Measurements from ENCODE around the gene ABLIM3. TPM values are rescaled to one million over a fixed set of nuclear protein-coding genes. Genes with fewer than 3 reads are reported as not detected.

The ABLIM3 gene
- total RNA-seq, 1 donor from 2014 or later: not detected

DNA sequence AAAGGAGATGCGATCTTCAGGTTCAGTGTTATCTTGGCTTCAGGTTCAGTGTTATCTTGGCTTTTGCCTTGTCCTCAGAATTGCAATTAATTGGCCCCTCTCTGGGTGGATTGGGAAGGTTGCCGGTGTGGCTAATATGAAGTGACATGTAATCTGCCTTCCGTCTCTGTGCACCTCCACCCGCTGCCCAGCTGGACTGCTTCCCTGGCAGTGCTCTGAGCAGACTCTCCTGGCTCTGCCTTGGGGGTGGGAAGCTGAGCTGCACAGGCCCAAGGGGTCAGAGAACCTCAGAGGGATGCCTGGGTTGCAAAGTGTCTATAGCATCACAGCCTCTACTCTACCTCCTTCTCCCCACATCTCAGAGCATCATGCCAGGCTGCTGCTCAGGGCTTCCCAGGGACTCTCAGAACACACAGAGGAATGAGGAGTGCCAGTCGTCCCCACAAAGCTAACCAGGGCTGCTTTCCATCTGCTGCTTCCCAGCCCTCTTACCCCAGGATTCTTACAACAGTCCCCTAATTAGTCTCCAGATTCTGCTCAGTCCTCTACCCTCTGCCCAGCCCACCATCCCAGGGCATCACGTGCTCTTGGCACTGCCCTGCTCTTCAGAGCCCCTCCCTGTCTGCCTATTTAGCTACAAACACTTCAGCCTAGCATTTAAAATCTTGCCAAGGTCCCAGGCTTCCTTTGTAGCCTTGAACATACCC is 76.0 kb downstream of the ABLIM3 start:
- H3K4me1 Mint-ChIP-seq: no peaks in the 10 kb centered on the region
- H3K27ac Mint-ChIP-seq: no peak overlapping the region
- intact Hi-C loops (cut with micrococcal nuclease): no loop called here

DNA sequence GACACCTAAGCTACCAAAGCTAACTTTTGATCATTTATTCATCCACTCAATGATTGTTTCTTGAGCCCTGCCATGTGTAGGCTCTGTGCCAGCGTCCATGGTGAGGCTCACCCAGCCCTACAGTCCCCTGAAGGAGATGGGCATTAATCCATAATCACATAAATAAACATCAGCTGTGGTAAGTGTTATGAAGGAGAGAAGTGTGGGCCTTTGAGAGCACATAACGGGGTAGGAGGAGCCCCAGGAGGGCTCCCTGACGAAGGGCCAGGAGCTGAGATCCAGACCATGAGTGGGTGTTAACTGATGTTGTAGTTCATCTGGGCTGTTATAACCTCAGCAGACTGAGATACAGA is 76.5 kb downstream of the ABLIM3 start:
- Mint-ChIP-seq H3K9me3 (no peaks in the 10 kb centered on the region), H3K27ac (no peak overlapping the region), H3K27me3 (no peaks in the 10 kb centered on the region), H3K36me3 (ENCODE audit: low read depth) (no peaks in the 10 kb centered on the region), H3K4me1 (no peaks in the 10 kb centered on the region), H3K4me3 (no peak overlapping the region)
- DNase-seq: no peak
- intact Hi-C loops (cut with micrococcal nuclease): no loop called here

More for the DNA sequence above, 76.0 kb downstream of the ABLIM3 start:
- no peak overlapping the region for H3K4me3 Mint-ChIP-seq
- no peaks in the 10 kb centered on the region for H3K36me3 Mint-ChIP-seq (ENCODE audit: low read depth)
- H3K27me3 Mint-ChIP-seq: peaks cover under 1% of the 10 kb centered on the region
- H3K9me3 Mint-ChIP-seq: no peaks in the 10 kb centered on the region
- no peak for DNase-seq

DNA sequence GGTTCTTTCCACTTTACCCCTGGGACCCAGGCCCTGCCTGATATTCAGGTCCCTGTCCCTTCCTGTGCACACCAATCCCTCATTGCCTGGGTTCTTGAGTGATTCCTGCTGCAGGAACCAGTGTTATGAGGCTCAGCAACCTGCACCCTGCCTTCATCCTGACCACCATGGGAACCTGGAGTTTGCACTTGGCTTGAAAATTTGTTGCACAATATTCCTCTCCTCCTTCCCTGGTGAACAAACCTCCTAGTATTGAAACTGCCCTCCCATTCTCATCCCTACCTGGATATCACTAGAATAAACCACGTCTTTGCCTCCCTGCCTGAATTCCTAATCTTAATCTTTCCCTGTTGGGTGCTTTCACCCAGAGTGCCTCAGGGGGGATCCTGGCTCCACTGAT is 78.3 kb downstream of the ABLIM3 start:
- Mint-ChIP-seq H3K27ac (no peak overlapping the region), H3K4me1 (no peaks in the 10 kb centered on the region), H3K36me3 (ENCODE audit: low read depth) (no peaks in the 10 kb centered on the region), H3K9me3 (no peaks in the 10 kb centered on the region), H3K27me3 (no peaks in the 10 kb centered on the region), H3K4me3 (no peak overlapping the region)
- no peak for DNase-seq
- intact Hi-C loops (cut with micrococcal nuclease): no loop called here

DNA sequence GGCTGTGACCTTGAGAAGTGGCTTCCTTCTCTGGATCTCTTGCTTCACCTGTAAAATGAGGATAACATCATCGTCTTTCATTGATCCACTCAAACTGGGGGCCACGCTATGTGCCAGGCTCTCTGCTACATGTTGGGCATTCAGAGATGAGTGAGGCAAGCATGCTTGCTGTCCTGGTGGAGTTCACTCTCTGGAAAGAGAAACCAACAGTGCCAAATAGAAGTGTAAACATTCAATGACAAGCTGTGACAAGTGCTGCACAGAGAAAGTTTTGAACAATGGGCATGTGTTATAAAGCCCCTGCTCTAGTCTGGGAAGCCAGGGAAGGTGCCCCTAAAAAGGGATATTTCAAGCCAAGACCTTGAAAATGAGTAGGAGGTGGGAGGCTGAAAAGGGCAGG is 79.5 kb downstream of the ABLIM3 start:
- intact Hi-C loops (cut with micrococcal nuclease): no loop called here
- Mint-ChIP-seq H3K27me3 (no peaks in the 10 kb centered on the region), H3K27ac (no peak overlapping the region), H3K36me3 (ENCODE audit: low read depth) (no peaks in the 10 kb centered on the region), H3K4me1 (no peaks in the 10 kb centered on the region), H3K9me3 (no peaks in the 10 kb centered on the region), H3K4me3 (no peak overlapping the region)
- no peak for DNase-seq

DNA sequence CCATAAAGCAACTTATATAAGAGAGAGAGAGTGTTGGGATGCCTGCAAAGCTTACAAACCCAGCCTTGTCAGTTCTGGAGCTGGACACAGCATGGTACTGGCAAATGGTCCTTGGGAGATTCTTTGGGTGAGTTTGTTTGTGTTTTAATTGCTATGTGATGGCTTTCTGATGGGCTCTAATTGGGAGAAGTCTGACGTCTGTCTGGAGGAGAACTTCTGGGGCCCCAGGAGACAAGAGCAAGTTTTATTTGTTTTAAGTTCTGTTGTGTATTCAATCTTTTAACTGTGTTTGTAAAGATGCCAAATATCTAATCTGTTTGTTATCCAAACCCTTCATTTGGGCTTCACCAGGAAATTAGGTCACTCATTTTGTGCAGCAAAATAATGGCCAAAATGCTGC is 80.0 kb downstream of the ABLIM3 start:
- Mint-ChIP-seq H3K27ac (no peak overlapping the region), H3K27me3 (no peaks in the 10 kb centered on the region), H3K4me3 (no peak overlapping the region), H3K4me1 (no peaks in the 10 kb centered on the region), H3K9me3 (no peaks in the 10 kb centered on the region), H3K36me3 (ENCODE audit: low read depth) (no peaks in the 10 kb centered on the region)
- no peak for DNase-seq
- intact Hi-C loops (cut with micrococcal nuclease): no loop called here

DNA sequence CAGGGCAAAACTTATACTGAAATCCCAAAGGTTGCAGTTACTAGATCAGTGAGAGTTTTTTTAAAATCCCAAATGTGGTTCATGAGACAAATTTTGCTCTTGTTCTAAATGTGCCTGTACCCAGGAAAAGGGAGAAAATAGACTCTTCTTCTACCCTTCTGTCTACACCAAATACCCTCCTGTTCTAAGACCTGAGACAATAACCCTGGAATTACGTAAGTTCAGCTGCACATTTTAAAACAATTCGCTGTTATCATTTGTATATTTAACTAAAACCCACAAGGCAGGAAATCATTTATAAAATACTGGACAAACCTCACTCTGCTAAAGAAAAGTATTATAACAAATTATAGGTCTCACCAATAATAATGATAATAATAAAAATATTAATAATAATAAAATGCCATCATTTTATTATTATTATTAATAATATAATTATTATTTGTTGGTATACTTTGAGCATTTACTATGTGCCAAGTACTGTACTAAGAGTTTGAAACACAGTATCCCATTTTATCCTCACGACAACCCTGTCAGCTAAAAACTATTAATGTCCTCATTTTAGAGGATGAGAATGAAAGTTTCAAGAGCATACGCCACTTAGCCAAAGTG is 80.5 kb downstream of the ABLIM3 start:
- intact Hi-C loops (cut with micrococcal nuclease): no loop called here
- no peaks in the 10 kb centered on the region for H3K36me3 Mint-ChIP-seq (ENCODE audit: low read depth)
- no peak overlapping the region for H3K27ac Mint-ChIP-seq
- no peak for DNase-seq
- H3K27me3 Mint-ChIP-seq: no peaks in the 10 kb centered on the region
- H3K9me3 Mint-ChIP-seq: no peaks in the 10 kb centered on the region
- no peaks in the 10 kb centered on the region for H3K4me1 Mint-ChIP-seq
- H3K4me3 Mint-ChIP-seq: no peak overlapping the region

DNA sequence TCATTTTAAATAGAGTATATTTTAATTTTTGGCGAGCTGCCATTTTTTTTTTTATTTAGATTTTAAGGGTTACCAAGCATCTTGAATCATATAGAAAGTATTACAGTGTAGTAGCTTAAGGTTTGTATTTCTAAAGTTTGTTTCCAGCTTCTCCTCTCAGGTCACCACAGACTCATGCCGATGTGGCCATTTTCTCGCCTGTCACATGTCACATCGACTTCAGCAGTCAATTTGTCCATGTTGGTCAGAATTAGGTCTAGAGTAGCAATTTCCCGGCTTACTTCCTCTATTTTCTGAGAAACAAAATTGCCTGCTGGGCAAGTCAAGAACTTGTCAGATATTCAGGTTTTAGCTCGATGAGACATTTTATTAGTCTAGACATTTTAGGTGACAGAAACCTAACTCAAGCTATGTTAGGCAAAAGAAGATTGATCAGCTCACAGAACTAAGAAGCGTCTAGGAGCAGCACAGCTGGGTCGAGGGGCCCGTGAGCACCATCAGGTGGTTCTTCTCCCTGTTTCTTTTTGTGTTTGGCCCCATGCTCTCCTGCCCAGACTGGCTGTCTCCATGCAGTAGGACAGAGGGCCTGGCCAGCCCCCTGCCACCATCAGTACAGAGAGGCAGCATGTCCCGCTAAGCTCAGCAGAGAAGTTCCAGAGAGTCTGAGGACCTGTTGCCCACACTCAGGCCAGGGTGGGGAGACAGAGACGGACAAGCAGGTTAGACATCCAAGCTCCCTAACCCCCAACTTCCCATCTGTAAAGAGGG is 82.0 kb downstream of the ABLIM3 start:
- H3K27ac Mint-ChIP-seq: no peak overlapping the region
- no peaks in the 10 kb centered on the region for H3K9me3 Mint-ChIP-seq
- no peaks in the 10 kb centered on the region for H3K36me3 Mint-ChIP-seq (ENCODE audit: low read depth)
- DNase-seq: no peak
- intact Hi-C loops (cut with micrococcal nuclease): no loop called here
- no peaks in the 10 kb centered on the region for H3K27me3 Mint-ChIP-seq
- no peaks in the 10 kb centered on the region for H3K4me1 Mint-ChIP-seq
- H3K4me3 Mint-ChIP-seq: no peak overlapping the region

DNA sequence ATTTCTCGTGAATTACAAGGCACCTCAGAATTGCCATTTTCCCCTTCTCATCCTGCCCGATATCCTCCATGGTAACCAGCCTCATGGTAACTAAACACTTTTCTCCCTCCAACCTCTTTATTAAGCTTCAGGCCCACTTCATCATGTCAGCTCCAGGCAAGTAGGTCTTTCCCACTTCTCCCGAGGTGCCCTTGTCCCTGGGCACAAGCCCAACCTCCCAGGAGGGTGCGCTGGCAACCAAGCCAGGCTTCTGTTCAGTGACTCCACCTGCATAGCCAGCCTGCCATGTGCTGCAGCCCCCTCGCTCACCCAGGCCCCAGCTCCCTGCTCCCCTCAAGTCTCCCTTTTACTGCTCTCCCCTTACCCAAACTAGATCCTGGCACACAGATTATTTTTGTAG is 83.0 kb downstream of the ABLIM3 start:
- H3K27me3 Mint-ChIP-seq: peaks cover 4% of the 10 kb centered on the region

DNA sequence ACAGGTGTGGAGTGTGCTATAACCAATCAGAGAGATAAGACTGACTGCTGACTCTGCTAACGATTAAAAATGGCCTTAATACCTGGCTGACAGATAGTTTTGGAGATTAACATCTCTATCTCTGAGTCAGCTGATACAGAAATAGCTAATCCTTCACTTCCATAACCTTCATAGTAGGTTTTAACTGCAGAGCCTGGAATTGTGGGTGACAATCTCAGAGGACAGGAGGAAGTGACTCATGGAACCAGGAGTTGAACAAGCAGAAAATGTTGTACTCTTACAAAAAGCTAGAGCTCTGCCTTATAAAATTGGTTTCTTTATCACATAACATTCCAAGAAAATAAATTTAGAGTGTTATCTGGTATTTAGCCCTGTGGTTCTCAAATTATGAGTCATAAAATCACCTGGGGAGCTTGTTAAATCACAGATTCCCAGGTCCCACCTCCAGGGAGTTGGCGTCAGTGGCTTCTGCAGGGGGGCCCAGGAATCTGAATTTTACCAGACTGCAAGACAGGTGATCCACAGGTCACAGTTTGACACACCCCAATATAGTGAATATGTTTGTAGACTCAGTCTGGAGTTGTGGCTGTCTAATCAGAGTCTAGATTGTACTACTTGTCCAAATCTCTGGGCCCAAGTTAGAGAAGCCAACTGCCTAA is 86.0 kb downstream of the ABLIM3 start:
- Mint-ChIP-seq H3K27ac (no peak overlapping the region), H3K36me3 (ENCODE audit: low read depth) (no peaks in the 10 kb centered on the region), H3K27me3 (peaks cover 7% of the 10 kb centered on the region), H3K4me3 (no peak overlapping the region), H3K9me3 (no peaks in the 10 kb centered on the region), H3K4me1 (peaks cover 2% of the 10 kb centered on the region)
- intact Hi-C loops (cut with micrococcal nuclease): no loop called here
- no peak for DNase-seq

More for the DNA sequence above, 83.0 kb downstream of the ABLIM3 start:
- Mint-ChIP-seq H3K9me3 (no peaks in the 10 kb centered on the region), H3K36me3 (ENCODE audit: low read depth) (no peaks in the 10 kb centered on the region), H3K4me1 (peaks cover 2% of the 10 kb centered on the region), H3K27ac (no peak overlapping the region), H3K4me3 (no peak overlapping the region)
- no peak for DNase-seq
- intact Hi-C loops (cut with micrococcal nuclease): no loop called here

DNA sequence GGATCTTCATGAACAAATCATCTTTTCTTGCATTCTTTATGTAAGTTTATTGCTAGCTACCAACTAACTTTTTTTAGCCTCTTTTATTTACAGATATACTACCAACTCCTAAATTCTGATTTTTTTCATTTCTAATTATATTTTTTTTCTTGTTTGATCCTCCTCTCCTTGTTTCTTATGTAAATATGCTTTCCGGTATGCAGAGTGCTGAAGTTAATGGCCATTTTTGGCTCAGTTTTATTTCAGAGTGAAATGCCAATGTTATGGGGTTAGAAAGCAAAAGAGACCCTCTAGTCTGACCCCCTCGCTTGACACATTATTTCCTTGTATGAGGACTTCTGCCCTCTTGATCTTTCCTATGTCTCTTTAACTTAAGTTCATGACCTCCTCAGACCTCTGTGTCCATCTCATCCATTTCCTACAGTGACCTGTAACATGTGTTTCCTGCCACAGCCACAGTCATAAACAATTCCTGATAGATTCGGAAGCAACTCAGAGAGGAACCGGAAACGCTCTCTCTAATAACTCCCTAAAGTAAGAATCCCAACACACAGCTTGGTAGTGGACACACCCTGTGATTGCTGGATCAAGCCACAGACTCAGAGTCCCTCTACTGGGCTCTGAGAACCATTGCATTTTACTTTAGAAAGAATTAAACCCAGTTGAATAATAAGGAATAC is 87.5 kb downstream of the ABLIM3 start:
- no peak overlapping the region for H3K4me3 Mint-ChIP-seq
- H3K27ac Mint-ChIP-seq: no peak overlapping the region
- no peaks in the 10 kb centered on the region for H3K36me3 Mint-ChIP-seq (ENCODE audit: low read depth)
- peaks cover 2% of the 10 kb centered on the region for H3K4me1 Mint-ChIP-seq
- no peaks in the 10 kb centered on the region for H3K9me3 Mint-ChIP-seq
- intact Hi-C loops (cut with micrococcal nuclease): no loop called here
- DNase-seq: no peak
- H3K27me3 Mint-ChIP-seq: peaks cover 17% of the 10 kb centered on the region

DNA sequence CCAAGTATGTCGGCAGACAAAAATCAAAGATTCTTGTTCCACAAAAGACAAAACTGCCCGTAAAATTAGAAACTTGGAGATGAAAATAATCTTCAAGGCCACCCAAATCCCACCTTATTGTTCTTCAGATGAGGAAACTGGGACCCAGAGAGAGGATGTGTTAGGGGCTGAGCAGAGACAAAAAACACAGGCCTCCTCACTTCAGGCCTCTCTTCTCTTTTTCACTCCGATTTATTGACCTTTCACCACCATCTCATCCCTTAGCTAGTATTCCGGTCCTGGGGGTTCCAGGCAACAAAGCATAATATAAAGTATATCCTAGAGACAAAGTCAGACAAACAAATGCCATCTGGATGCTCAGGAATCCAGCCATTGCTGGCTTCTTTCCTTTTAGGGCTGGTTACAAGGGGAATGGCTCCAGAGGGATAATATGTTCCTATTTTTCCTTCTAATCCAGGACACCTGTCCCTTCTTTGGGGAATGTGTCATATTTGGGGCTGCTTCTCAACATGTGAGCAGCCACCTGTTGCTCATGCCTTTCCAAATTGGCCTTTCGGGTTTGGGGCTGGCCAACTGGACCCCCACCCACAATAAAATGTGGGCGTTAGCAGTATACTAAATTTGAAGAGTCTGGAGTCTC is 88.1 kb downstream of the ABLIM3 start:
- intact Hi-C loops (cut with micrococcal nuclease): no loop called here
- H3K9me3 Mint-ChIP-seq: no peaks in the 10 kb centered on the region
- no peak overlapping the region for H3K27ac Mint-ChIP-seq
- no peaks in the 10 kb centered on the region for H3K36me3 Mint-ChIP-seq (ENCODE audit: low read depth)
- DNase-seq: no peak
- no peak overlapping the region for H3K4me3 Mint-ChIP-seq
- peaks cover 2% of the 10 kb centered on the region for H3K4me1 Mint-ChIP-seq
- peaks cover 19% of the 10 kb centered on the region for H3K27me3 Mint-ChIP-seq

DNA sequence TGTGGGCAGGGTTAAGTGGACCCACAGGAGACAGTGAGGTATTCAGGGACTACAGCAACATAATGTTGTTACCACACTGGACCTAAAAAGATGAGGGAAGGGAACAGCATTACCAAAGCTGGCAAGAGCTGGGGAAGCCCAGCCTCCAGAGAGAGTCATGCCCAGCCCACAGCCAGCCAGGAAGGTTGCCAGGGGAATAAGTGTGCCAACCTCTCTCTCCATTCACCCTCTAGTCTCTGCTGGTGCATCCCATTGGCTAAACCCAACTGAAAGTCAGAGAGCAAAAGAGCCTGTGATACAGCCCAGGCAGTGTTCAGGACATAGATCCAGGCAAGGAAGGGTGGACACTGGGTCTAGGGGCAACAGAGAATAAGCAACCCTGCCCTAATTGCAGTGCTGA is 94.5 kb downstream of the ABLIM3 start:
- Mint-ChIP-seq H3K27ac (no peak overlapping the region), H3K4me1 (peaks cover 9% of the 10 kb centered on the region), H3K36me3 (ENCODE audit: low read depth) (no peaks in the 10 kb centered on the region), H3K27me3 (peaks cover 29% of the 10 kb centered on the region), H3K9me3 (no peaks in the 10 kb centered on the region), H3K4me3 (no peak overlapping the region)
- no peak for DNase-seq
- intact Hi-C loops (cut with micrococcal nuclease): no loop called here

DNA sequence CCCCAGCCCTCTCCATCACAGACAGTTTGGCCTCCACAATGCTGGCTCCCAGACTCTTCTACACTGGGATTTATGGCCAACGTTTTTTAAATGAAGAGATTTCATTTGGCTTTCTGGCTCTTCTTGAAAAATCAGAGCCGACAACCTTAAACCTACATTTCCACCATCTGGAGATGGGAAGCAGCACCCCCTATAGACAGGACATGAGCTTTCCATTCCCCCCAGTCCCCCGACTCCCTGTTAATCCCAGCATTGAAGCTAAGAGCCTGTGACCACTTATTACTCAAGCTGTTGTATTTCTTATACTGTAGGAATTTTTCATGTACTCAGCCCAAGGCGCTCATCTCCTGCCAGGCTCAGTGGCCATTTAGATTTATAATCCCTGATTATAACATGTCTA is 96.4 kb downstream of the ABLIM3 start:
- Mint-ChIP-seq H3K4me3 (no peak overlapping the region), H3K36me3 (ENCODE audit: low read depth) (no peaks in the 10 kb centered on the region), H3K27me3 (peaks cover 26% of the 10 kb centered on the region), H3K4me1 (peaks cover 13% of the 10 kb centered on the region), H3K27ac (no peak overlapping the region), H3K9me3 (no peaks in the 10 kb centered on the region)
- no peak for DNase-seq
- intact Hi-C loops (cut with micrococcal nuclease): no loop called here

Data from activated CD4-positive, alpha-beta T cell treated with anti-CD3 and anti-CD28 coated beads, Interleukin-2, amount 10 ng/mL, durations not matched to agents 24 days and 14 days (primary cell).